Naive B cell (primary cell): ENCODE data around the gene NLRC3. TPM values are rescaled to one million over a fixed set of nuclear protein-coding genes. Genes with fewer than 3 reads are reported as not detected.
A peak's percentile ranks its signal among the peaks of the same experiment; 100 is the strongest.

Source experiments
- ATAC-seq, 2 donors: fragments of 150-1000 bp; cut with Tn5 transposase; 2 replicates each; pipeline ENCODE4 v1.10.0; 2021; ENCODE audit warnings: low read depth in 2 of 2, mild to moderate bottlenecking in 2 of 2, moderate library complexity in 2 of 2
- DNase-seq: peaks from one replicate; pipeline ENCODE4 v3.0.0; 2022
- H3K27ac Mint-ChIP-seq, 6 donors: one replicate each; pipeline ENCODE4 v1.8.0; 2020 to 2022; ENCODE audit warnings: mild to moderate bottlenecking in 6 of 6, mixed read lengths in 6 of 6, moderate library complexity in 5 of 6, inconsistent platforms in 2 of 6
- H3K27me3 Mint-ChIP-seq, 3 donors: one replicate each; pipeline ENCODE4 v1.8.0; 2021 to 2022; ENCODE audit warnings: mixed read lengths in 3 of 3, mild to moderate bottlenecking in 1 of 3
- H3K36me3 Mint-ChIP-seq, 2 donors: one replicate each; pipeline ENCODE4 v1.8.0; 2020 to 2022; ENCODE audit warnings: mixed read lengths in 2 of 2, inconsistent platforms in 1 of 2, mild to moderate bottlenecking in 1 of 2
- H3K4me1 Mint-ChIP-seq, 3 donors: one replicate each; pipeline ENCODE4 v1.8.0; 2020 to 2022; ENCODE audit warnings: mixed read lengths in 3 of 3, inconsistent platforms in 1 of 3, mild to moderate bottlenecking in 1 of 3, moderate library complexity in 1 of 3
- H3K4me3 Mint-ChIP-seq, 8 donors: one replicate each; pipeline ENCODE4 v1.8.0; 2020 to 2022; ENCODE audit warnings: mild to moderate bottlenecking in 8 of 8, mixed read lengths in 8 of 8, moderate library complexity in 8 of 8, inconsistent platforms in 2 of 8
- H3K9me3 Mint-ChIP-seq, 7 donors: one replicate each; pipeline ENCODE4 v1.8.0; 2020 to 2022; ENCODE audit warnings: mixed read lengths in 7 of 7, mild to moderate bottlenecking in 5 of 7, inconsistent platforms in 2 of 7, moderate library complexity in 1 of 7
- polyA plus RNA-seq, 6 donors: library from polyadenylated mRNA; unstranded; fragments of 300-500 nt; fragmentation: Illumina TruSeq; gene quantifications; one replicate each; pipeline ENCODE4 v1.2.3, GENCODE V29; 2021; ENCODE audit warnings: low read depth in 6 of 6

NLRC3 gene
- polyA plus RNA-seq, 6 donors from 2014 or later, result 7.9 to 20.8 (median 11.2) TPM

- Mint-ChIP-seq H3K27ac (no peak overlapping the region), H3K27me3 (no peaks in the 10 kb centered on the region), H3K4me1 (peaks cover 0 to 7% (median 5%) of the 10 kb centered on the region in 3 donors), H3K9me3 (peaks cover 5 to 10% (median 8%) of the 10 kb centered on the region in 7 donors), H3K36me3 (peaks cover 8 to 11% of the 10 kb centered on the region in 2 donors), H3K4me3 (no peak overlapping the region)
- no peak for DNase-seq
- no peak for ATAC-seq
These were observed 10.2 kb downstream of the NLRC3 start for GRCh38 chr16:3566990-3567389.

GRCh38 chr16:3564889-3565141 is 12.4 kb downstream of the NLRC3 start:
- Mint-ChIP-seq H3K27ac (peak overlapping the region in 1 of 6 donors; percentile 30), H3K4me3 (no peak overlapping the region), H3K9me3 (peaks cover 0 to 3% (median 0%) of the 10 kb centered on the region in 7 donors), H3K4me1 (peaks cover 0 to 3% (median 2%) of the 10 kb centered on the region in 3 donors), H3K27me3 (no peaks in the 10 kb centered on the region), H3K36me3 (no peaks in the 10 kb centered on the region)
- ATAC-seq (no peak), DNase-seq (no peak)

GRCh38 chr16:3564130-3564888 is 12.9 kb downstream of the NLRC3 start:
- H3K4me1 Mint-ChIP-seq, result peaks cover 0 to 3% (median 2%) of the 10 kb centered on the region in 3 donors
- no peak overlapping the region for H3K4me3 Mint-ChIP-seq
- peak overlapping the region in 1 of 6 donors; percentile 32 for H3K27ac Mint-ChIP-seq
- H3K36me3 Mint-ChIP-seq, result no peaks in the 10 kb centered on the region
- no peak for DNase-seq
- H3K9me3 Mint-ChIP-seq, result no peaks in the 10 kb centered on the region
- ATAC-seq, result no peak
- H3K27me3 Mint-ChIP-seq, result no peaks in the 10 kb centered on the region

- Mint-ChIP-seq H3K36me3 (no peaks in the 10 kb centered on the region), H3K9me3 (no peaks in the 10 kb centered on the region), H3K4me3 (no peak overlapping the region), H3K27me3 (no peaks in the 10 kb centered on the region), H3K27ac (no peak overlapping the region), H3K4me1 (peaks cover 0 to 3% (median 2%) of the 10 kb centered on the region in 3 donors)
- ATAC-seq, result no peak
- no peak for DNase-seq
These were observed 14.2 kb downstream of the NLRC3 start for GRCh38 chr16:3562914-3563480.

GRCh38 chr16:3561626-3562025 is 15.6 kb downstream of the NLRC3 start:
- Mint-ChIP-seq H3K4me1 (peaks cover 0 to 4% (median 3%) of the 10 kb centered on the region in 3 donors), H3K36me3 (peaks cover 4 to 11% of the 10 kb centered on the region in 2 donors), H3K9me3 (no peaks in the 10 kb centered on the region), H3K4me3 (no peak overlapping the region), H3K27ac (no peak overlapping the region), H3K27me3 (no peaks in the 10 kb centered on the region)
- ATAC-seq (no peak), DNase-seq (no peak)

- Mint-ChIP-seq H3K4me3 (peak overlapping the region in 1 of 8 donors; percentile 5), H3K4me1 (peaks cover 19 to 30% (median 28%) of the 10 kb centered on the region in 3 donors), H3K27ac (peak overlapping the region in 3 of 6 donors; percentile 21 to 60 (median 34)), H3K36me3 (peaks cover 23 to 39% of the 10 kb centered on the region in 2 donors), H3K27me3 (no peaks in the 10 kb centered on the region), H3K9me3 (peaks cover 0 to 13% (median 0%) of the 10 kb centered on the region in 7 donors)
- ATAC-seq (no peak), DNase-seq (no peak)
These were observed 22.8 kb downstream of the NLRC3 start for GRCh38 chr16:3554351-3554928.

GRCh38 chr16:3553138-3553923 is 23.9 kb downstream of the NLRC3 start:
- Mint-ChIP-seq H3K27ac (no peak overlapping the region), H3K9me3 (peaks cover 0 to 13% (median 0%) of the 10 kb centered on the region in 7 donors), H3K4me3 (no peak overlapping the region), H3K27me3 (no peaks in the 10 kb centered on the region), H3K36me3 (peaks cover 23 to 39% of the 10 kb centered on the region in 2 donors), H3K4me1 (peaks cover 30 to 41% (median 39%) of the 10 kb centered on the region in 3 donors)
- DNase-seq, result no peak
- no peak for ATAC-seq

GRCh38 chr16:3550851-3551847 is 26.1 kb downstream of the NLRC3 start:
- peak overlapping the region in 5 of 6 donors; percentile 2 to 72 (median 15) for H3K27ac Mint-ChIP-seq
- no peaks in the 10 kb centered on the region for H3K27me3 Mint-ChIP-seq
- DNase-seq, result no peak
- peak overlapping the region in 2 of 8 donors; percentile 47 to 57 for H3K4me3 Mint-ChIP-seq
- peaks cover 18 to 34% of the 10 kb centered on the region in 2 donors for H3K36me3 Mint-ChIP-seq
- peaks cover 43 to 56% (median 56%) of the 10 kb centered on the region in 3 donors for H3K4me1 Mint-ChIP-seq
- ATAC-seq, result no peak
- H3K9me3 Mint-ChIP-seq, result peaks cover 0 to 13% (median 0%) of the 10 kb centered on the region in 7 donors

- Mint-ChIP-seq H3K27ac (peak overlapping the region in 1 of 6 donors; percentile 88), H3K9me3 (peaks cover 0 to 13% (median 0%) of the 10 kb centered on the region in 7 donors), H3K4me1 (peaks cover 43 to 57% (median 56%) of the 10 kb centered on the region in 3 donors), H3K27me3 (no peaks in the 10 kb centered on the region), H3K4me3 (peak overlapping the region in 2 of 8 donors; percentile 36 to 38), H3K36me3 (peaks cover 23 to 35% of the 10 kb centered on the region in 2 donors)
- ATAC-seq (no peak), DNase-seq (no peak)
These were observed 27.3 kb downstream of the NLRC3 start for GRCh38 chr16:3549906-3550305.

GRCh38 chr16:3548859-3549258 is 28.3 kb downstream of the NLRC3 start:
- peaks cover 23 to 35% of the 10 kb centered on the region in 2 donors for H3K36me3 Mint-ChIP-seq
- peak overlapping the region in 7 of 8 donors; percentile 44 to 80 (median 59) for H3K4me3 Mint-ChIP-seq
- ATAC-seq (peak; percentile 22 to 39), DNase-seq (no peak)
- peak overlapping the region; percentile 72 to 94 (median 82) for H3K27ac Mint-ChIP-seq
- H3K27me3 Mint-ChIP-seq, result no peaks in the 10 kb centered on the region
- H3K9me3 Mint-ChIP-seq, result peaks cover 0 to 13% (median 0%) of the 10 kb centered on the region in 7 donors
- peaks cover 43 to 57% (median 52%) of the 10 kb centered on the region in 3 donors for H3K4me1 Mint-ChIP-seq

GRCh38 chr16:3548445-3548844 is 28.8 kb downstream of the NLRC3 start:
- Mint-ChIP-seq H3K27me3 (no peaks in the 10 kb centered on the region), H3K4me3 (peak overlapping the region in 7 of 8 donors; percentile 5 to 80 (median 56)), H3K9me3 (peaks cover 0 to 13% (median 0%) of the 10 kb centered on the region in 7 donors), H3K36me3 (peaks cover 23 to 35% of the 10 kb centered on the region in 2 donors), H3K4me1 (peaks cover 43 to 57% (median 52%) of the 10 kb centered on the region in 3 donors), H3K27ac (peak overlapping the region; percentile 72 to 94 (median 82))
- peak; percentile 97 to 99 for ATAC-seq
- DNase-seq, result peak; percentile 68
